Smooth muscle cell (in vitro differentiated cells): ENCODE data around the gene GIGYF1. TPM values are rescaled to one million over a fixed set of nuclear protein-coding genes. Genes with fewer than 3 reads are reported as not detected.

Source experiments
- DNase-seq: peaks from one replicate; lab custom pipeline; 2025; ENCODE audit not compliant: unreplicated experiment; lab: John Stamatoyannopoulos, UW
- H2AFZ ChIP-seq: fragments of 200-600 bp; sonication (generic); 2 replicates; pipeline ENCODE4 v1.6.0; 2016; ENCODE audit warnings: antibody characterized with exemption, low read depth, mild to moderate bottlenecking
- H3F3A ChIP-seq: fragments of 200-600 bp; sonication (generic); 2 replicates; pipeline ENCODE4 v1.6.0; 2017; ENCODE audit warnings: antibody characterized with exemption, low read depth
- H3K27ac ChIP-seq: fragments of 200-600 bp; sonication (generic); 2 replicates; pipeline ENCODE4 v1.5.1; 2016; ENCODE audit warnings: low read depth, mild to moderate bottlenecking
- H3K27me3 ChIP-seq: fragments of 200-600 bp; sonication (generic); 2 replicates; pipeline ENCODE4 v1.6.1; 2016; ENCODE audit warnings: low read depth, mild to moderate bottlenecking
- H3K36me3 ChIP-seq: fragments of 200-600 bp; sonication (generic); 2 replicates; pipeline ENCODE4 v1.5.1; 2016; ENCODE audit warnings: low read depth
- H3K4me1 ChIP-seq: fragments of 200-600 bp; sonication (generic); 2 replicates; pipeline ENCODE4 v1.5.1; 2016; ENCODE audit warnings: low read depth
- H3K4me2 ChIP-seq: fragments of 200-600 bp; sonication (generic); 2 replicates; pipeline ENCODE4 v1.6.0; 2016; ENCODE audit warnings: mild to moderate bottlenecking
- H3K4me3 ChIP-seq: fragments of 200-600 bp; sonication (generic); 2 replicates; pipeline ENCODE4 v1.5.1; 2016; ENCODE audit warnings: mild to moderate bottlenecking
- H3K79me2 ChIP-seq: fragments of 200-600 bp; sonication (generic); 2 replicates; pipeline ENCODE4 v1.6.0; 2016; ENCODE audit warnings: low read depth, mild to moderate bottlenecking
- H3K9ac ChIP-seq: fragments of 200-600 bp; sonication (generic); 2 replicates; pipeline ENCODE4 v1.6.0; 2016; ENCODE audit warnings: low read depth
- H3K9me3 ChIP-seq: fragments of 200-600 bp; sonication (generic); replicated peaks from 2 replicates; pipeline ENCODE4 v1.5.1; 2016; ENCODE audit warnings: low read depth
- H4K20me1 ChIP-seq: fragments of 200-600 bp; sonication (generic); 2 replicates; pipeline ENCODE4 v1.6.0; 2016; ENCODE audit warnings: low read depth
- WGBS: methylation state at CpG from one replicate; pipeline ENCODE4 v1.1.7; 2016; ENCODE audit warnings: low lambda C conversion rate; 5-methylcytosine and 5-hydroxymethylcytosine counted together
- polyA plus RNA-seq: library from polyadenylated mRNA; unstranded; fragments of >200 nt; fragmentation: Nextera tagmentation; extraction: Ambion mirVana; gene quantifications from 2 replicates; pipeline ENCODE4 v1.2.1, GENCODE V29; 2016
- total RNA-seq: library from RNA; depleted of rRNA; stranded (reverse); fragments of >200 nt; gene quantifications from 2 replicates; pipeline ENCODE4 v1.2.3, GENCODE V29; 2014
- TF ChIP-seq, protein P1 (sequence below): fragments of 200-600 bp; sonication (generic); IDR thresholded peaks from 2 replicates; pipeline ENCODE4 v1.5.1; 2017; ENCODE audit warnings: borderline replicate concordance, mild to moderate bottlenecking, antibody characterized with exemption; ENCODE audit not compliant: insufficient read depth, poor library complexity, severe bottlenecking

GIGYF1 gene
- total and polyA plus RNA-seq, 2 experiments from 2014 or later, result 8.5 to 13.1 TPM

DNA sequence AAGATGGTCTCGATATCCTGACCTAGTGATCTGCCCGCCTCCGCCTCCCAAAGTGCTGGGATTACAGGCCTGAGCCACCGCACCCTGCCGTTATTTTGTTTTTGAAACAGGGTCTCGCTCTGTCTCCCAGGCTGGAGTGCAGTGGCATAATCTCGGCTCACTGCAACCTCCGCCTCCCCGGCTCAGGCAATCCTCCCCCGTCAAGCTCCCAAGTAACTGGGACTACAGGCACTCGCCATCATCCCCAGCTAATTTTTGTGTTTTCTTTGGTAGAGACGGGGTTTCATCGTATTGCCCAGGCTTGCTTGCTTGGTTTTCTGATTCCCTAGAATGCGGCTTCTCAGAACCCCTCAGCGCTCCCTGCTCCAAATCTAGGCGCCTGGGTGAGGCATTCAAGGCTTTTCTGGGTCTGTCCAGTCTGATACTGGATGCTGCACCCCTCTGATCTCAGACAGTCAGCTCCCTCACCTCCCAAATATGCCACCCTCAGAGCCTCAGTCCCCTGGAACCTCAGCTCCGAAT is 54.0 kb downstream of the GIGYF1 start:
- DNase-seq, result no peak
- Histone ChIP-seq H3K79me2 (no peaks in the 10 kb centered on the region), H2AFZ (no peak overlapping the region), H3K27ac (no peak overlapping the region), H3K27me3 (no peaks in the 10 kb centered on the region), H3K4me1 (no peaks in the 10 kb centered on the region), H4K20me1 (no peaks in the 10 kb centered on the region), H3K4me2 (no peak overlapping the region), H3K36me3 (no peaks in the 10 kb centered on the region), H3K9ac (no peak overlapping the region), H3K4me3 (no peak overlapping the region), H3K9me3 (no peaks in the 10 kb centered on the region), H3F3A (no peaks in the 10 kb centered on the region)
- TF ChIP-seq, protein P1, sequence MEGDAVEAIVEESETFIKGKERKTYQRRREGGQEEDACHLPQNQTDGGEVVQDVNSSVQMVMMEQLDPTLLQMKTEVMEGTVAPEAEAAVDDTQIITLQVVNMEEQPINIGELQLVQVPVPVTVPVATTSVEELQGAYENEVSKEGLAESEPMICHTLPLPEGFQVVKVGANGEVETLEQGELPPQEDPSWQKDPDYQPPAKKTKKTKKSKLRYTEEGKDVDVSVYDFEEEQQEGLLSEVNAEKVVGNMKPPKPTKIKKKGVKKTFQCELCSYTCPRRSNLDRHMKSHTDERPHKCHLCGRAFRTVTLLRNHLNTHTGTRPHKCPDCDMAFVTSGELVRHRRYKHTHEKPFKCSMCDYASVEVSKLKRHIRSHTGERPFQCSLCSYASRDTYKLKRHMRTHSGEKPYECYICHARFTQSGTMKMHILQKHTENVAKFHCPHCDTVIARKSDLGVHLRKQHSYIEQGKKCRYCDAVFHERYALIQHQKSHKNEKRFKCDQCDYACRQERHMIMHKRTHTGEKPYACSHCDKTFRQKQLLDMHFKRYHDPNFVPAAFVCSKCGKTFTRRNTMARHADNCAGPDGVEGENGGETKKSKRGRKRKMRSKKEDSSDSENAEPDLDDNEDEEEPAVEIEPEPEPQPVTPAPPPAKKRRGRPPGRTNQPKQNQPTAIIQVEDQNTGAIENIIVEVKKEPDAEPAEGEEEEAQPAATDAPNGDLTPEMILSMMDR, result no peak
- WGBS, result 88% methylated on average over 17 of the region's 17 CpGs

DNA sequence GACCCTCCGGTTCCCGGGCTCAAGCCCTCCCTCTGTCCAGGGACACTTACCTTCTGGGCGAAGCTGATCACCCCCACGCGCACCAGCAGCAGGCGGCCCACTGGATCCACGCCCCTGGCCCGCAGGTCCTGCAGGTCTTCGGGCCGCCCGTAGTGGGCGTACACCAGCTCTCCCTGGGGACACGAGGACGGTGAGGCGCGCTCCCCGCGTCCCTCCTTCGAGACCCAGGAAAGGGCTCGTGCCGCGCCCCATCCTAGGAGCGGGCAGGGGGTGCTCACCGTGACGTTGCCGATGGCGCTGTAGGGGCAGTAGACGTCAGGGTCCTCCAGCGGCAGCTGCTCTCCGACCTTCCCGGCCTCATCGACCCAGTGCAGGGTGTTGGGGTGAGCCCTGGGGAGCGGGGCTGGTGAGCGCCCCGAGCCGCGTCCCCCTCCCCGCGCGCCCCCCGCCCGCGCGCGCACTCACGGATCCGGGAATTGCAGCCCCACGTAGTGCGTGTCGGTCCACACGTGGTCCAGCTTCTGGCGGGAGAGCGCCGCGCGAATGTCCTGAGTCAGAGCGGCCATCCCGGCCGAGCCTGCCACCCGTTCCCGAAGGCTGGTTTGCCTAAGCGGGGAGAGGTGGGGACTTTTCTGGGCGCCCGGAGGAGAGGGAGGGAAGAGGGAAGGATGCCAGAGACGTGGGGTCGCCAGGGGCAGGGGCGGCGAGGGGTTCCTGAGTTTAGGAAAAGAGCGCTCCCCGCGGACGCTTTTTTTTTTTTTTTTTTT is 60.9 kb downstream of the GIGYF1 start:
- H4K20me1 ChIP-seq, result no peaks in the 10 kb centered on the region
- H3K4me1 ChIP-seq, result no peaks in the 10 kb centered on the region
- H3K9ac ChIP-seq, result no peak overlapping the region
- H3K9me3 ChIP-seq, result no peaks in the 10 kb centered on the region
- peak overlapping the region; percentile 42 for H3K4me3 ChIP-seq
- no peaks in the 10 kb centered on the region for H3F3A ChIP-seq
- peak overlapping the region; percentile 81 for H3K4me2 ChIP-seq
- H3K36me3 ChIP-seq, result no peaks in the 10 kb centered on the region
- DNase-seq, result peak; percentile 31
- TF ChIP-seq, protein P1, result peak; percentile 29
- WGBS, result 3% methylated on average over 45 of the region's 72 CpGs
- H3K79me2 ChIP-seq, result no peaks in the 10 kb centered on the region
- H2AFZ ChIP-seq, result peak overlapping the region; percentile 77
- no peaks in the 10 kb centered on the region for H3K27me3 ChIP-seq
- H3K27ac ChIP-seq, result no peak overlapping the region

GRCh38 chr7:100630066-100630465 is 64.0 kb downstream of the GIGYF1 start:
- Histone ChIP-seq H3K9me3 (no peaks in the 10 kb centered on the region), H3K27ac (no peak overlapping the region), H3K27me3 (no peaks in the 10 kb centered on the region), H3F3A (no peaks in the 10 kb centered on the region), H2AFZ (no peak overlapping the region), H3K4me3 (no peak overlapping the region), H3K4me1 (peaks cover 3% of the 10 kb centered on the region), H3K79me2 (no peaks in the 10 kb centered on the region), H3K36me3 (no peaks in the 10 kb centered on the region), H3K4me2 (no peak overlapping the region), H4K20me1 (no peaks in the 10 kb centered on the region), H3K9ac (no peak overlapping the region)
- no peak for DNase-seq
- 93% methylated on average over 4 of the region's 4 CpGs for WGBS
- TF ChIP-seq, protein P1, result no peak

Other genes with a start within 250 kb of the GIGYF1 start
- gene SPACDR, start 230.0 kb downstream of the GIGYF1 start, total RNA-seq, result not detected in 2 replicates
- 0.58 and 2.2 TPM in 2 replicates for gene SPACDR, start 230.0 kb downstream of the GIGYF1 start, polyA plus RNA-seq
- gene TSC22D4, start 215.0 kb downstream of the GIGYF1 start, total RNA-seq, result 14.5 and 20.0 TPM in 2 replicates
- 46.9 and 51.1 TPM in 2 replicates for gene TSC22D4, start 215.0 kb downstream of the GIGYF1 start, polyA plus RNA-seq
- gene NYAP1, start 210.3 kb downstream of the GIGYF1 start, total RNA-seq, result 1.6 and 2.3 TPM in 2 replicates
- gene NYAP1, start 210.3 kb downstream of the GIGYF1 start, polyA plus RNA-seq, result 0.07 TPM in 1 of 2 replicates, not detected in the other
- gene AGFG2, start 155.0 kb downstream of the GIGYF1 start, total RNA-seq, result 2.7 TPM in 2 replicates
- gene AGFG2, start 155.0 kb downstream of the GIGYF1 start, polyA plus RNA-seq, result 4.0 and 8.4 TPM in 2 replicates
- gene SAP25, start 120.3 kb downstream of the GIGYF1 start, total RNA-seq, result not detected in 2 replicates
- 1.9 and 2.6 TPM in 2 replicates for gene SAP25, start 120.3 kb downstream of the GIGYF1 start, polyA plus RNA-seq
- 31.9 and 48.2 TPM in 2 replicates for gene LRCH4, start 108.1 kb downstream of the GIGYF1 start, total RNA-seq
- gene LRCH4, start 108.1 kb downstream of the GIGYF1 start, polyA plus RNA-seq, result 58.5 and 68.2 TPM in 2 replicates
- 0.22 and 0.67 TPM in 2 replicates for gene FBXO24, start 107.9 kb downstream of the GIGYF1 start, total RNA-seq
- 0.61 and 1.2 TPM in 2 replicates for gene FBXO24, start 107.9 kb downstream of the GIGYF1 start, polyA plus RNA-seq
- gene PCOLCE, start 91.9 kb downstream of the GIGYF1 start, total RNA-seq, result 169 TPM in 2 replicates
- 526 and 754 TPM in 2 replicates for gene PCOLCE, start 91.9 kb downstream of the GIGYF1 start, polyA plus RNA-seq
- 10.5 and 12.1 TPM in 2 replicates for gene MOSPD3, start 81.7 kb downstream of the GIGYF1 start, total RNA-seq
- 46.9 and 47.8 TPM in 2 replicates for gene MOSPD3, start 81.7 kb downstream of the GIGYF1 start, polyA plus RNA-seq
- gene TFR2, start 52.7 kb downstream of the GIGYF1 start, total RNA-seq, result 1.8 and 1.9 TPM in 2 replicates
- gene TFR2, start 52.7 kb downstream of the GIGYF1 start, polyA plus RNA-seq, result 3.2 TPM in 2 replicates
- gene ACTL6B, start 37.8 kb downstream of the GIGYF1 start, total RNA-seq, result not detected in 2 replicates
- gene ACTL6B, start 37.8 kb downstream of the GIGYF1 start, polyA plus RNA-seq, result not detected in 2 replicates
- 90.7 and 91.7 TPM in 2 replicates for gene GNB2, start 20.5 kb downstream of the GIGYF1 start, total RNA-seq
- 219 and 238 TPM in 2 replicates for gene GNB2, start 20.5 kb downstream of the GIGYF1 start, polyA plus RNA-seq
- 19.5 and 19.6 TPM in 2 replicates for gene POP7, start 11.9 kb upstream of the GIGYF1 start, total RNA-seq
- 58.7 and 62.3 TPM in 2 replicates for gene POP7, start 11.9 kb upstream of the GIGYF1 start, polyA plus RNA-seq
- not detected in 2 replicates for gene EPO, start 26.2 kb upstream of the GIGYF1 start, total RNA-seq
- gene EPO, start 26.2 kb upstream of the GIGYF1 start, polyA plus RNA-seq, result not detected in 2 replicates
- gene ZAN, start 39.3 kb upstream of the GIGYF1 start, total RNA-seq, result not detected in 2 replicates
- not detected in 2 replicates for gene ZAN, start 39.3 kb upstream of the GIGYF1 start, polyA plus RNA-seq
- 45.4 and 49.4 TPM in 2 replicates for gene EPHB4, start 133.3 kb upstream of the GIGYF1 start, total RNA-seq
- 50.5 and 56.3 TPM in 2 replicates for gene EPHB4, start 133.3 kb upstream of the GIGYF1 start, polyA plus RNA-seq
- 8.9 and 16.8 TPM in 2 replicates for gene SLC12A9, start 158.5 kb upstream of the GIGYF1 start, total RNA-seq
- 12.1 and 17.8 TPM in 2 replicates for gene SLC12A9, start 158.5 kb upstream of the GIGYF1 start, polyA plus RNA-seq
- 41.9 and 46.8 TPM in 2 replicates for gene TRIP6, start 173.1 kb upstream of the GIGYF1 start, total RNA-seq
- gene TRIP6, start 173.1 kb upstream of the GIGYF1 start, polyA plus RNA-seq, result 65.6 and 87.0 TPM in 2 replicates
- gene SRRT, start 180.9 kb upstream of the GIGYF1 start, total RNA-seq, result 17.8 and 32.1 TPM in 2 replicates
- 63.6 and 87.5 TPM in 2 replicates for gene SRRT, start 180.9 kb upstream of the GIGYF1 start, polyA plus RNA-seq
- gene UFSP1, start 195.5 kb upstream of the GIGYF1 start, total RNA-seq, result 0.31 and 1.2 TPM in 2 replicates
- 2.6 and 2.9 TPM in 2 replicates for gene UFSP1, start 195.5 kb upstream of the GIGYF1 start, polyA plus RNA-seq
- 2.6 and 3.2 TPM in 2 replicates for gene ACHE, start 201.6 kb upstream of the GIGYF1 start, total RNA-seq
- 2.8 and 3.5 TPM in 2 replicates for gene ACHE, start 201.6 kb upstream of the GIGYF1 start, polyA plus RNA-seq